Endothelial cell (in vitro differentiated cells): Measurements from ENCODE around the gene ARVCF. TPM values are rescaled to one million over a fixed set of nuclear protein-coding genes. Genes with fewer than 3 reads are reported as not detected.
A peak's percentile ranks its signal among the peaks of the same experiment; 100 is the strongest.

Experiments used
- DNase-seq: peaks from one replicate; pipeline ENCODE4 v3.0.0; 2021; ENCODE audit warnings: low spot score
- H3K27ac Mint-ChIP-seq: one replicate; pipeline ENCODE4 v1.8.0; 2021; ENCODE audit warnings: mixed read lengths, inconsistent platforms; ENCODE audit not compliant: unreplicated experiment
- H3K27me3 Mint-ChIP-seq: one replicate; pipeline ENCODE4 v1.8.0; 2021; ENCODE audit warnings: mild to moderate bottlenecking, moderate library complexity, mixed read lengths, inconsistent platforms; ENCODE audit not compliant: unreplicated experiment
- H3K36me3 Mint-ChIP-seq: one replicate; pipeline ENCODE4 v1.8.0; 2021; ENCODE audit warnings: mild to moderate bottlenecking, low read depth, mixed read lengths, inconsistent platforms; ENCODE audit not compliant: unreplicated experiment
- H3K4me1 Mint-ChIP-seq: one replicate; pipeline ENCODE4 v1.8.0; 2021; ENCODE audit warnings: mild to moderate bottlenecking, mixed read lengths, inconsistent platforms; ENCODE audit not compliant: unreplicated experiment
- H3K4me3 Mint-ChIP-seq: one replicate; pipeline ENCODE4 v1.8.0; 2021; ENCODE audit warnings: mild to moderate bottlenecking, mixed read lengths, inconsistent platforms; ENCODE audit not compliant: unreplicated experiment
- H3K9me3 Mint-ChIP-seq: one replicate; pipeline ENCODE4 v1.8.0; 2021; ENCODE audit warnings: mixed read lengths, inconsistent platforms; ENCODE audit not compliant: unreplicated experiment
- total RNA-seq: library from RNA; stranded (reverse); fragmentation: NEBNext Ultra II Directional; extraction: Animal tissue kit (Norgen Biotek cat#: 25700); gene quantifications from one replicate; pipeline ENCODE4 v1.2.1, GENCODE V29; 2021; ENCODE audit not compliant: unreplicated experiment
- TF ChIP-seq, protein P1 (sequence below): fragments of 200-600 bp; sonication (generic); IDR thresholded peaks from one replicate; pipeline ENCODE4 v1.5.0; 2021; ENCODE audit warnings: antibody characterized with exemption; ENCODE audit not compliant: unreplicated experiment

The ARVCF gene
- total RNA-seq, 1 donor from 2014 or later: 67.3 TPM

DNA sequence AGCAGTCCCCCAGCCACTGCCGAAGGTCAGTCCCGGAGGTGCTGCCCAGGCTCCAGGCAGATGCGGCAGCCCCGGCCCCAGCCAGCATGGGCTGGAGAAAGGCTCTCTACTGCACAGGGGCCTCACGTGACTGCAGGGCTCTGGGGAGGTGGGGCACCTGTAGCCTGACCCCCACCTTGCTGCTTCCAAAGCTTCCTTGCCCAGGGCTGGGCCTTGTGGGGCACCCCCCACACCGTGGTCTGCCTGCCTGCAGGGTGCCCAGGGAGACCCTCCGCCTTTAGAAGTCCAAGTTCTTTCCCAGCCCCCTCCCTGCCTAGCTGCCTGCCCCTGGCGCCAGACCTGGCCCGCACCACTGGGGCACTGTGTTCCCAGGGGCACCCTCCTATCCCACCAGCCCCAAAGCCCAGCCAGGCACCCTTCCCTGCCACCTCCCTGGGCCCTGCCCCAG, 46.6 kb downstream of the ARVCF start:
- Mint-ChIP-seq H3K27ac (no peak overlapping the region), H3K4me1 (peaks cover 16% of the 10 kb centered on the region), H3K27me3 (peaks cover 17% of the 10 kb centered on the region), H3K36me3 (peaks cover 16% of the 10 kb centered on the region), H3K9me3 (no peaks in the 10 kb centered on the region), H3K4me3 (no peak overlapping the region)
- TF ChIP-seq, protein P1, sequence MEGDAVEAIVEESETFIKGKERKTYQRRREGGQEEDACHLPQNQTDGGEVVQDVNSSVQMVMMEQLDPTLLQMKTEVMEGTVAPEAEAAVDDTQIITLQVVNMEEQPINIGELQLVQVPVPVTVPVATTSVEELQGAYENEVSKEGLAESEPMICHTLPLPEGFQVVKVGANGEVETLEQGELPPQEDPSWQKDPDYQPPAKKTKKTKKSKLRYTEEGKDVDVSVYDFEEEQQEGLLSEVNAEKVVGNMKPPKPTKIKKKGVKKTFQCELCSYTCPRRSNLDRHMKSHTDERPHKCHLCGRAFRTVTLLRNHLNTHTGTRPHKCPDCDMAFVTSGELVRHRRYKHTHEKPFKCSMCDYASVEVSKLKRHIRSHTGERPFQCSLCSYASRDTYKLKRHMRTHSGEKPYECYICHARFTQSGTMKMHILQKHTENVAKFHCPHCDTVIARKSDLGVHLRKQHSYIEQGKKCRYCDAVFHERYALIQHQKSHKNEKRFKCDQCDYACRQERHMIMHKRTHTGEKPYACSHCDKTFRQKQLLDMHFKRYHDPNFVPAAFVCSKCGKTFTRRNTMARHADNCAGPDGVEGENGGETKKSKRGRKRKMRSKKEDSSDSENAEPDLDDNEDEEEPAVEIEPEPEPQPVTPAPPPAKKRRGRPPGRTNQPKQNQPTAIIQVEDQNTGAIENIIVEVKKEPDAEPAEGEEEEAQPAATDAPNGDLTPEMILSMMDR: no peak
- DNase-seq: no peak

DNA sequence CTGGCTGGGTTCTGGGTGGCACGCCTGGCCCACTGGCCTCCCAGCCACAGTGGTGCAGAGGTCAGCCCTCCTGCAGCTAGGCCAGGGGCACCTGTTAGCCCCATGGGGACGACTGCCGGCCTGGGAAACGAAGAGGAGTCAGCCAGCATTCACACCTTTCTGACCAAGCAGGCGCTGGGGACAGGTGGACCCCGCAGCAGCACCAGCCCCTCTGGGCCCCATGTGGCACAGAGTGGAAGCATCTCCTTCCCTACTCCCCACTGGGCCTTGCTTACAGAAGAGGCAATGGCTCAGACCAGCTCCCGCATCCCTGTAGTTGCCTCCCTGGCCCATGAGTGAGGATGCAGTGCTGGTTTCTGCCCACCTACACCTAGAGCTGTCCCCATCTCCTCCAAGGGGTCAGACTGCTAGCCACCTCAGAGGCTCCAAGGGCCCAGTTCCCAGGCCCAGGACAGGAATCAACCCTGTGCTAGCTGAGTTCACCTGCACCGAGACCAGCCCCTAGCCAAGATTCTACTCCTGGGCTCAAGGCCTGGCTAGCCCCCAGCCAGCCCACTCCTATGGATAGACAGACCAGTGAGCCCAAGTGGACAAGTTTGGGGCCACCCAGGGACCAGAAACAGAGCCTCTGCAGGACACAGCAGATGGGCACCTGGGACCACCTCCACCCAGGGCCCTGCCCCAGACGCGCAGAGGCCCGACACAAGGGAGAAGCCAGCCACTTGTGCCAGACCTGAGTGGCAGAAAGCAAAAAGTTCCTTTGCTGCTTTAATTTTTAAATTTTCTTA, 47.3 kb downstream of the ARVCF start:
- H3K4me1 Mint-ChIP-seq: peaks cover 12% of the 10 kb centered on the region
- no peak overlapping the region for H3K4me3 Mint-ChIP-seq
- no peaks in the 10 kb centered on the region for H3K9me3 Mint-ChIP-seq
- TF ChIP-seq, protein P1: no peak
- no peak for DNase-seq
- H3K36me3 Mint-ChIP-seq: peaks cover 12% of the 10 kb centered on the region
- peaks cover 16% of the 10 kb centered on the region for H3K27me3 Mint-ChIP-seq
- no peak overlapping the region for H3K27ac Mint-ChIP-seq

DNA sequence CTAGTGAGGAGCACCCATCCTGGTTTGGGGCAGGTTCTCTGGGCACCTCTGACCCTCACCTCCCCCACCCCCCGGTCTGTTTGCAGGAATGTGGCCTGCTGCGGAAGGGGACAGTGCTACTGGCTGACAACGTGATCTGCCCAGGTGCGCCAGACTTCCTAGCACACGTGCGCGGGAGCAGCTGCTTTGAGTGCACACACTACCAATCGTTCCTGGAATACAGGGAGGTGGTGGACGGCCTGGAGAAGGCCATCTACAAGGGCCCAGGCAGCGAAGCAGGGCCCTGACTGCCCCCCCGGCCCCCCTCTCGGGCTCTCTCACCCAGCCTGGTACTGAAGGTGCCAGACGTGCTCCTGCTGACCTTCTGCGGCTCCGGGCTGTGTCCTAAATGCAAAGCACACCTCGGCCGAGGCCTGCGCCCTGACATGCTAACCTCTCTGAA, 48.2 kb downstream of the ARVCF start:
- Mint-ChIP-seq H3K4me1 (peaks cover 5% of the 10 kb centered on the region), H3K27ac (no peak overlapping the region), H3K9me3 (no peaks in the 10 kb centered on the region), H3K4me3 (peak overlapping the region; percentile 56), H3K36me3 (peaks cover 12% of the 10 kb centered on the region), H3K27me3 (peaks cover 18% of the 10 kb centered on the region)
- no peak for DNase-seq
- TF ChIP-seq, protein P1: no peak

DNA sequence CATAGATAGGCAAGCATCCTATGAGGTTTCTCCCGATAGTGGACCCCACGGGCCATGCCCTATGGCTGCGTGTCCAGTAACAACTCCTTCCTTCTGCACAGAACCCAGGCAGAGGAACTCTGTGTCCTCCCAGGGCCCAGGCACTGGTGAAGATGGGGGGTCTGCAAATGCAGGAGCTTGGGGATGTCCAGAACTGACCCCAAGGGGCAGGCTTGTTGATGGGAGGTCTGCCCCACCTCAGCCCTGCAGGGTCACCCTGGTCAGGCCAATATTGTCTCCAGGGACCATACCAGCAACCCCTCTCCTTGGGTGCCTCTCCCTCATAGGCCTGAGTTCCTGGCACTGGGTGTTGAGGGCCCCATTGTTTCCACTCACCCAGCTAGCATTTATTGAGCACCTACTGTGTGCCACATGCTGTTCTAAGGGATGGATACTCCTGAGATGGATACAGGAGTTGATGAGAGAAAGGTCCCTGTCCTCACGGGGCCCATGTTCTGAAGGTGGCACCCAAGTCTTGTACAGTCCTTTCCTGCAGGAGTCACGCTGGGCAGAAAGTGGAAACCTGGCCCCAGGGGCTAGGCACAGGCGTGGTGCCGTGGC, 48.7 kb downstream of the ARVCF start:
- H3K36me3 Mint-ChIP-seq: peaks cover 12% of the 10 kb centered on the region
- TF ChIP-seq, protein P1: no peak
- peaks cover 5% of the 10 kb centered on the region for H3K4me1 Mint-ChIP-seq
- DNase-seq: no peak
- peaks cover 18% of the 10 kb centered on the region for H3K27me3 Mint-ChIP-seq
- H3K27ac Mint-ChIP-seq: no peak overlapping the region
- H3K4me3 Mint-ChIP-seq: no peak overlapping the region
- no peaks in the 10 kb centered on the region for H3K9me3 Mint-ChIP-seq
